ENCODE results near the gene SERPIND1.
"Not testable (repeated sequence)": the region's sequence is repeated elsewhere in the genome, so short reads cannot be mapped to it uniquely, and the experiment has no call there.

Gene SERPIND1

GRCh38 chr22:20818471-20818870 lies 44.6 kb downstream of the SERPIND1 start:
- DNase-seq, result no peak

GRCh38 chr22:20819471-20819870 lies 45.6 kb downstream of the SERPIND1 start:
- no peak for DNase-seq

- DNase-seq, result not testable (repeated sequence)
These were observed 47.9 kb downstream of the SERPIND1 start for GRCh38 chr22:20821717-20822239.

- DNase-seq, result no peak
These were observed 48.3 kb downstream of the SERPIND1 start for GRCh38 chr22:20822240-20822639.

- no peak for DNase-seq
These were observed 49.4 kb downstream of the SERPIND1 start for GRCh38 chr22:20823264-20823663.

GRCh38 chr22:20825216-20825615 lies 51.3 kb downstream of the SERPIND1 start:
- not testable (repeated sequence) for DNase-seq

- DNase-seq, result no peak
These were observed 51.7 kb downstream of the SERPIND1 start for GRCh38 chr22:20825624-20826023.

GRCh38 chr22:20826373-20827152 lies 52.6 kb downstream of the SERPIND1 start:
- not testable (repeated sequence) for DNase-seq

- DNase-seq, result no peak
These were observed 55.7 kb downstream of the SERPIND1 start for GRCh38 chr22:20829491-20830134.

GRCh38 chr22:20833225-20833665 lies 59.3 kb downstream of the SERPIND1 start:
- DNase-seq, result no peak

- DNase-seq, result no peak
These were observed 60.3 kb downstream of the SERPIND1 start for GRCh38 chr22:20834206-20834605.

GRCh38 chr22:20834725-20835124 lies 60.8 kb downstream of the SERPIND1 start:
- no peak for DNase-seq

All from activated CD4-positive, alpha-beta T cell treated with anti-CD3 and anti-CD28 coated beads for 1 hour (primary cell).